ENCODE results near the gene KRT16. TPM values are rescaled to one million over a fixed set of nuclear protein-coding genes. Genes with fewer than 3 reads are reported as not detected.
"Not testable (repeated sequence)": the region's sequence is repeated elsewhere in the genome, so short reads cannot be mapped to it uniquely, and the experiment has no call there.

Gene KRT16
- total RNA-seq (ENCODE audit: unreplicated experiment): not detected
- long read RNA-seq: 0 reads

GRCh38 chr17:41612376-41613160, at the start of gene KRT16:
TSS of gene KRT16 (minus strand) at chr17:41612767. CDS start at chr17:41612688, 79 bp downstream.
- H3K9me3 Mint-ChIP-seq (ENCODE audit: unreplicated experiment); H3K27me3 Mint-ChIP-seq (ENCODE audit: unreplicated experiment); H3K4me1 Mint-ChIP-seq (ENCODE audit: low read depth, unreplicated experiment); H3K4me3 Mint-ChIP-seq (ENCODE audit: unreplicated experiment); H3K27ac Mint-ChIP-seq (ENCODE audit: unreplicated experiment); H3K36me3 Mint-ChIP-seq (ENCODE audit: unreplicated experiment); DNase-seq: not testable (repeated sequence)

GRCh38 chr17:41660221-41660711, 47.7 kb upstream of the KRT16 start:
- Mint-ChIP-seq H3K4me3 (ENCODE audit: unreplicated experiment) (no peak overlapping the region), H3K9me3 (ENCODE audit: unreplicated experiment) (peaks cover 7% of the 10 kb centered on the region), H3K36me3 (ENCODE audit: unreplicated experiment) (no peaks in the 10 kb centered on the region), H3K4me1 (ENCODE audit: low read depth, unreplicated experiment) (peaks cover 3% of the 10 kb centered on the region), H3K27me3 (ENCODE audit: unreplicated experiment) (peaks cover 2% of the 10 kb centered on the region), H3K27ac (ENCODE audit: unreplicated experiment) (no peak overlapping the region)
- no peak for TF ChIP-seq CTCF (IDR thresholded peaks at IDR 0.05; ENCODE audit: partially characterized antibody, unreplicated experiment)
- DNase-seq: no peak

GRCh38 chr17:41659427-41660212, 47.1 kb upstream of the KRT16 start:
- no peak for DNase-seq
- no peaks in the 10 kb centered on the region for H3K36me3 Mint-ChIP-seq (ENCODE audit: unreplicated experiment)
- H3K4me3 Mint-ChIP-seq (ENCODE audit: unreplicated experiment): no peak overlapping the region
- H3K4me1 Mint-ChIP-seq (ENCODE audit: low read depth, unreplicated experiment): peaks cover 3% of the 10 kb centered on the region
- no peak overlapping the region for H3K27ac Mint-ChIP-seq (ENCODE audit: unreplicated experiment)
- peaks cover 2% of the 10 kb centered on the region for H3K27me3 Mint-ChIP-seq (ENCODE audit: unreplicated experiment)
- peaks cover 7% of the 10 kb centered on the region for H3K9me3 Mint-ChIP-seq (ENCODE audit: unreplicated experiment)
- no peak for TF ChIP-seq CTCF (IDR thresholded peaks at IDR 0.05; ENCODE audit: partially characterized antibody, unreplicated experiment)

- DNase-seq: no peak
- no peak for TF ChIP-seq CTCF (IDR thresholded peaks at IDR 0.05; ENCODE audit: partially characterized antibody, unreplicated experiment)
Measured at GRCh38 chr17:41658846-41659245, 46.3 kb upstream of the KRT16 start.

GRCh38 chr17:41657936-41658335, 45.4 kb upstream of the KRT16 start:
- no peak overlapping the region for H3K27ac Mint-ChIP-seq (ENCODE audit: unreplicated experiment)
- DNase-seq: no peak
- TF ChIP-seq CTCF (IDR thresholded peaks at IDR 0.05; ENCODE audit: partially characterized antibody, unreplicated experiment): no peak
- H3K27me3 Mint-ChIP-seq (ENCODE audit: unreplicated experiment): peaks cover 2% of the 10 kb centered on the region
- peaks cover 1% of the 10 kb centered on the region for H3K9me3 Mint-ChIP-seq (ENCODE audit: unreplicated experiment)
- no peaks in the 10 kb centered on the region for H3K36me3 Mint-ChIP-seq (ENCODE audit: unreplicated experiment)
- H3K4me1 Mint-ChIP-seq (ENCODE audit: low read depth, unreplicated experiment): peaks cover 3% of the 10 kb centered on the region
- H3K4me3 Mint-ChIP-seq (ENCODE audit: unreplicated experiment): no peak overlapping the region

More at GRCh38 chr17:41658846-41659245, 46.3 kb upstream of the KRT16 start:
- Mint-ChIP-seq H3K4me3 (ENCODE audit: unreplicated experiment) (no peak overlapping the region), H3K27me3 (ENCODE audit: unreplicated experiment) (peaks cover 2% of the 10 kb centered on the region), H3K9me3 (ENCODE audit: unreplicated experiment) (peaks cover 5% of the 10 kb centered on the region), H3K4me1 (ENCODE audit: low read depth, unreplicated experiment) (peaks cover 3% of the 10 kb centered on the region), H3K27ac (ENCODE audit: unreplicated experiment) (no peak overlapping the region), H3K36me3 (ENCODE audit: unreplicated experiment) (no peaks in the 10 kb centered on the region)
